Activated naive CD4-positive, alpha-beta T cell treated with anti-CD3 and anti-CD28 coated beads, Interleukin-2, amount 50 U/mL, for 16 hours (primary cell): Measurements from ENCODE around the gene WNT4.

ENCODE experiments used
- DNase-seq: peaks from one replicate; pipeline ENCODE4 v3.0.0-alpha.2; 2020

Gene WNT4

GRCh38 chr1:22143065-22144033, at the start of gene WNT4:
Gene WNT4, minus strand, starts transcription at chr1:22143097. Its CDS starts 175 bp downstream, at chr1:22142922.
- DNase-seq: no peak

- no peak for DNase-seq
Measured at GRCh38 chr1:22190731-22191130, 47.8 kb upstream of the WNT4 start.

DNA sequence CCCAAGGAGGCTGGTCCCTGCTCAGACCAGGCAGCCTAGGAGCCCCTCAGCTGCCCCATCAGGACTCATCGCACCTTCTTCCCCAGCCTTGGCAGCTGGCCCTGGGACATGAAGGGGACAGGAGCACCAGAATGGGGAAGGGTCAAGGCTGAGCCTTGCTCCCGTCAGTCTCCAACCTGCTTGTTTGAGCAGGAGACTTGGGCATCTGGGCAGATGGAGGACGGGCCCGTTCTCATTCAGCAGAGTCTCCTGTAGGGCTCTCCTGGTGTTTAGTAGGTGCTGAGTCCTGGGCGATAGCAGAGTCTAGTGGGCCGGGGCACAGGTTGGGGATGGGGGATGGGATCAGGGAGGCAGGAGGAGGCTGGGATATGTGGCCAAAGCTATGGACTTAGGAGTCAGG, 47.4 kb upstream of the WNT4 start:
- no peak for DNase-seq

DNA sequence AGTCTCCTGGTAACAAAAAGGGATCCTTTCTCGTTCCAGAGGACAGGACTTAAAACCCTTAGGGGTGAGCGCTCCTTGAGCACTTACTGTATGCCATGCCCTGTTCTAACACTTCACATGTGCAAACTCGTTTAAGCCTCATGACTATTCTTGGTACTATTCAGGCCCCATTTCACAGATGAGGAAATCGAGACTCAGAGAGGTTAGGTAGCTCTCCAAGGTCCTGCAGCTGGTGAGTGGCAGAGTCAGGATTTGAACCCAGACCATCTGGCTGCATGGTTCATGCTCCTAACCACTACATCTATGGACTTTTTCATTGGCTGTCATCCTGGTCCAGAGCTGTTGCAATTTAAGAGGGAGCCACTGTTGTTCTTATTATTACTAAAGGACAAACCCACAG, 46.7 kb upstream of the WNT4 start:
- DNase-seq: no peak

DNA sequence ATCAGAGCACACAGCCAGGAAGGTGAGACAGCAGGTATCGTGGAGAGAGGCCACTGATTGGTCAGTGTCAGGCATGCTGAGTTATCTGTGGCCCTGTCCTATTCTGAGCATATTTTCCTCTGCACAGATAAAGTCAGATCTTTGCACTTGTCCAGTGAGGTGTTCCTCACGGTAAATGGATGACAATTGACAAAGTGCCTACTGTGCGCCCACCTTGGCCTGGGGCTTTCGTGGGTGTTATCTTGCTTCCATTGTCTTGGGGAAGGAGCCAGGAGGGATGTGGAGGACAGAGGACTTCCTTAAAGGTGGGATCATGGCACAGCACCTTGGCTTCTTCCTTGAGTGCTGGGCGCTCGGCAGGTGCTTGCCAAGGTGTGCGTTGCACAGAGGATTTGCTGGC, 46.0 kb upstream of the WNT4 start:
- no peak for DNase-seq

DNA sequence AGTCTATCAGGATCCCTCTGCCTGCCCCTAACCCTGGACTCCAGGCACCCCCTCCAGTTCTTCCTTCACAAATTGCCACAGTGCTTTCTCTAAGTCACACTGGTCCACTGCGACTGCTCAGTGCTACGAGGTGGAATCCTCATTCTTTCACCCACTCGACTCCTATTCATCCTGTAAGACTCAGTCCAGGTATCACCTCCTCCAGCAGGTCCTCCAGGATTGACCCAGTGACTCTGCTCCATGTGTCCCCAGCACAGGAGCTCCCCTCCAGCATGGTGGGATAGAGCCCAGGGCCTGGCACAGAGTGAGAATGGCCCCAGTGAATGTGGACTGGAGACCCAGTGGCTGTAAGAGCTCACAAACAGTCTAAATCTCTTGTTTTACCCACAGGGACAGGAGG, 45.5 kb upstream of the WNT4 start:
- DNase-seq: no peak

DNA sequence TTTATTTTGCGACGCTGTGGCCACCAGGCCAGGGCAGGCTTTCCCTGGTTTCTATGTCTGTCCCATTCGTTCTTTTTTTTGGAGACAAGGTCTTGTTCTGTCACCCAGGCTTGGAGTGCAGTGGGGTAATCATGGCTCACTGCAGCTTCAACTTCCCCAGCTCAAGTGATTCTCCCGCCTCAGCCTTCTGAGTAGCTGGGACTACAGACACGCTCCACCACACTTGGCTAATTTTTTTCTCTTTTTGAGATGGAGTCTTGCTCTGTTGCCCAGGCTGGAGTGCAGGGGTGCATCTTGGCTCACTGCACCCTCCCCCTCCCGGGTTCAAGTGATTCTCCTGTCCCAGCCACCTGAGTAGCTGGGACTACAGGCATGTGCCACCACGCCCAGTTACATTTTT, 43.4 kb upstream of the WNT4 start:
- no peak for DNase-seq

- no peak for DNase-seq
Measured at GRCh38 chr1:22184892-22185612, 42.2 kb upstream of the WNT4 start.

GRCh38 chr1:22184454-22184853, 41.6 kb upstream of the WNT4 start:
- no peak for DNase-seq

GRCh38 chr1:22182715-22183114, 39.8 kb upstream of the WNT4 start:
- no peak for DNase-seq

GRCh38 chr1:22179197-22179803, 36.4 kb upstream of the WNT4 start:
- DNase-seq: no peak

GRCh38 chr1:22177354-22178003, 34.6 kb upstream of the WNT4 start:
- no peak for DNase-seq

- peak; percentile 41 for DNase-seq
Measured at GRCh38 chr1:22176258-22176657, 33.4 kb upstream of the WNT4 start.

GRCh38 chr1:22174446-22175220, 31.7 kb upstream of the WNT4 start:
- DNase-seq: no peak

DNA sequence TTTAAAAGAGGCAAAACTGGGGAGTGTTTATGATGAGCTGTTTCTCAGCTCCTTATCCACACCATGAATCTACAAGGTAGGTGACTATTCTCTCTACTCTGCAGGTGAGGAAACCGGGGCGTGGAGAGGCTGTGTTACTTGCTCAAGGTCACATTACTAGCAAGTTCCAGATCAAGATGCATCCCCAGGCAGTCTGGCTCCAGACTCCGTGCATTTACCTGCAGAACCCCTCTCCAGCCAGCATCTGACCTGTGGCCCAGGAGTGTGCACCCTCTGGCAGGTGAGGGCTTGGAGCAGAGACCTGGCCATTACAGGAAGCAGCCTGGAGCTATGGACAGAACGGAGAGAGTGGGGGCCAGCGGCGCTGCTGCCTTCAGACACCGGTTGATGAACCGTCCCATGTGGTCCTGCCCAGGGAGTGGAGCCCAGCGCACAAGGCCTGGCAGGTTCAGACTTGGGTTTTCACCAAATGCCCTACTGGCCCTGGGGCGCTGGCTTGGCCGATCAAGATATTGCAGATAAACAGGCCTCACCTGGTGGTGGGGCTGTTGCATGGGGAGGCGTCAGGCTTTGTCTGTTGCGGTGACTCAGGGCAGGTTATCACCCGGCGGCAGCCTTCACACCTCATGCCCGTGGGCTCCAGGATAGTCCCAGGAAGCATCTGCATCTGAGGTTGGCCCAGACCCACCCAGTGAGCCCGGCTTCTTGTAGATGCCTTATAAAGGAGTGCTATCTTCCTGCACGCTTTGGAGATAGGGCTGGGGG, 29.2 kb upstream of the WNT4 start:
- no peak for DNase-seq

- no peak for DNase-seq
Measured at GRCh38 chr1:22169816-22170215, 26.9 kb upstream of the WNT4 start.

GRCh38 chr1:22168412-22168973, 25.6 kb upstream of the WNT4 start:
- no peak for DNase-seq

- no peak for DNase-seq
Measured at GRCh38 chr1:22166439-22166838, 23.5 kb upstream of the WNT4 start.

DNA sequence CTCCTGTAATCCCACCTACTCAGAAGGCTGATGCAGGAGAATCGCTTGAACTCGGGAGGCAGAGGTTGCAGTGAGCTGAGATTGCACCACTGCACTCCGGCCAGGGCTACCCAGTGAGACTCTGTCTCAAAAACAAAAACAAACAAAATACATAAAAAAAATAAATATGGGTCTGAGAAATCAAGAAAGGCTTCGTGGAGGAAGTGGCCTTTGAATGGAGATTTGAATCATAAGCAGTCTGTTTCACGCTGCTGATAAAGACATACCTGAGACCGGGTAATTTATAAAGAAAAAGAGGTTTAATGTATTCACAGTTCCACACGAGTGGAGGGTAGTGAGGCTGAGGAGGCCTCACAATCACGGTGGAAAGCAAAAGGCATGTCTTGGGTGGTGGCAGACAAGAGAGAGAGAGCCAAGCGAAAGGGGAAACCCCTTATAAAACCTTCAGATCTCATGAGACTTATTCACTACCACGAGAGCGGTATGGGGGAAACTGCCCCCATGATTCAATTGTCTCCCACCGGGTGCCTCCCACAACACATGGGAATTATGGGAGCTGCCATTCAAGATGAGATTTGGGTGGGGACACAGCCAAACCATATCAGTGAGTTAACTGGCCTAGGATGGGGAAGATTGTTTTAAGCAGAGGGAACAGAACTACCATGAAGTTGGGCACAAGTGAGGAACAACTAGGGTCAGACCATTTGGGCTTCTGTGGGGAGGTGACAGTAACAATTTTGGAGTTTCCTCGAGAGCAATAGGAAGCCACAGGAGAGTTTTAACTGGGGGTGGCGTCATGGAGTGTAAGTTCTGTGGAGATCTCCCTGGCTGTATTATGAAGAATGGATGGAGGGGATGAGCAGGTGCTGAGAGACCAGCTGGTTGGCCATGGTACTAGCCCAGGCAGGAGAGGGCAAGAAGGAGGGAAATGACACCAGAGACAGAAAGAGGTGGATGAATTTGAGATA, 22.2 kb upstream of the WNT4 start:
- DNase-seq: no peak

DNA sequence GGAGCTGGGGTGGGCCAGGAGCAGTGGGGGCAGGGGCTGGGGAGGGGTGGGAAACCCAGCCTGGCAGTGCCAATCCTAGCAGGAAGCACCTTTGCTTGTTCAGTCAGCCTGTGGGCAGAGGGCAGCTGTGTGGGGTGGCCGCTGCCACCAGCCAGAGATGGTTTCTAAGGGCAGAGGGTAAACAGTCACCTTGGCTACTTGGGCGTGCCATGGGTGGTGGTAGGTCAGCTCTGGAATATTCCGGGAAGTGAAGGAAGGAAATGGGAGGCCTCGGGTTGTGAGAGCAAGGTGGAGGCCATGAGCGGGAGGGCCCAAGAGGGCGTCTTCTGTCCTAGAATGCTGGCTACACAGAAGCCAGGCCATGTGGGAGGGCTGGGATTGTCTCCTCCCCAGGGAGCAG, 20.7 kb upstream of the WNT4 start:
- no peak for DNase-seq
